ENCODE data around the gene LRIT1.

The LRIT1 gene

GRCh38 chr10:84211566-84211965 is 29.8 kb downstream of the LRIT1 start:
- DNase-seq: no peak

GRCh38 chr10:84208023-84208422 is 33.3 kb downstream of the LRIT1 start:
- DNase-seq: no peak

GRCh38 chr10:84205853-84206525 is 35.4 kb downstream of the LRIT1 start:
- DNase-seq: no peak

- DNase-seq: peak; percentile 66
Observed at GRCh38 chr10:84205049-84205852, 36.1 kb downstream of the LRIT1 start.

- DNase-seq: no peak
Observed at GRCh38 chr10:84204610-84205009, 36.7 kb downstream of the LRIT1 start.

GRCh38 chr10:84204122-84204521 is 37.2 kb downstream of the LRIT1 start:
- peak; percentile 13 for DNase-seq

- no peak for DNase-seq
Observed at GRCh38 chr10:84202349-84202748, 39.0 kb downstream of the LRIT1 start.

GRCh38 chr10:84201682-84202081 is 39.7 kb downstream of the LRIT1 start:
- DNase-seq: no peak

- DNase-seq: no peak
Observed at GRCh38 chr10:84201244-84201606, 40.1 kb downstream of the LRIT1 start.

- DNase-seq: no peak
Observed at GRCh38 chr10:84200537-84201243, 40.7 kb downstream of the LRIT1 start.

GRCh38 chr10:84198206-84198915 is 43.0 kb downstream of the LRIT1 start:
- DNase-seq: no peak

GRCh38 chr10:84197643-84198042 is 43.7 kb downstream of the LRIT1 start:
- DNase-seq: no peak

GRCh38 chr10:84196941-84197340 is 44.4 kb downstream of the LRIT1 start:
- no peak for DNase-seq

GRCh38 chr10:84196083-84196482 is 45.3 kb downstream of the LRIT1 start:
- DNase-seq: peak; percentile 95

GRCh38 chr10:84195044-84195830 is 46.1 kb downstream of the LRIT1 start:
- DNase-seq: peak; percentile 61

- DNase-seq: peak; percentile 76
Observed at GRCh38 chr10:84194424-84195043, 46.8 kb downstream of the LRIT1 start, which contains the start of gene CDHR1. CDHR1 (plus strand) TSS chr10:84194537; CDS start chr10:84194761, 224 bp downstream.

GRCh38 chr10:84193846-84194423 is 47.4 kb downstream of the LRIT1 start:
- DNase-seq: no peak

GRCh38 chr10:84193327-84193726 is 48.0 kb downstream of the LRIT1 start:
- no peak for DNase-seq

- no peak for DNase-seq
Observed at GRCh38 chr10:84191106-84191505, 50.2 kb downstream of the LRIT1 start.

- no peak for DNase-seq
Observed at GRCh38 chr10:84190621-84191020, 50.7 kb downstream of the LRIT1 start.

GRCh38 chr10:84188815-84189214 is 52.5 kb downstream of the LRIT1 start:
- no peak for DNase-seq
